HepG2 (cell line): ENCODE measurements around the gene NLRP14. TPM values are rescaled to one million over a fixed set of nuclear protein-coding genes. Genes with fewer than 3 reads are reported as not detected.

ENCODE experiments used
- ATAC-seq: fragments of 200-7000 bp; cut with Tn5 transposase; 3 replicates; pipeline ENCODE4 v1.9.1; 2020; ENCODE audit warnings: mild to moderate bottlenecking, moderate library complexity
- BruUV-seq: library from RNA; stranded (reverse); fragments of 400-500 nt; replicated peaks from 2 replicates; lab custom pipeline; 2021; lab: Mats Ljungman, UMichigan
- CTCF ChIA-PET: fragments of 300-600 bp; formaldehyde crosslinking; extraction: SDS; loops from one replicate; lab custom pipeline; 2021; ENCODE audit warnings: low total read pairs, inconsistent platforms, low intra/inter-chr PET ratio; lab: Yijun Ruan, JAX
- POLR2A ChIA-PET: fragments of 350-600 bp; sonication (Branson Sonifier 250); formaldehyde crosslinking; loops from one replicate; lab custom pipeline; 2020; ENCODE audit warnings: antibody characterized with exemption, inconsistent platforms; lab: Yijun Ruan, JAX
- DNase-seq: peaks from one replicate; pipeline ENCODE4 v3.0.0-alpha.2; 2015; ENCODE audit warnings: low spot score
- FAIRE-seq: peaks from 3 replicates; lab custom pipeline; 2011; peaks lifted over from hg19 to GRCh38; lab: Jason Lieb, UNC
- H2AFZ ChIP-seq: one replicate; pipeline ENCODE4 v1.6.1; 2011; ENCODE audit warnings: low read length, inconsistent platforms
- H3K27ac ChIP-seq: fragments of 300-600 bp; 3 replicates; pipeline ENCODE4 v1.8.0; 2011; ENCODE audit warnings: mixed run types, mild to moderate bottlenecking, mixed read lengths, low read length, inconsistent platforms; ENCODE audit not compliant: insufficient read depth; ENCODE audit errors: extremely low read length
- H3K27me3 ChIP-seq, 2 experiments: fragments of 200-600 bp in 1 of 2; 2 replicates in 1 of 2; 3 replicates in 1 of 2; pipeline versions ENCODE4 v1.6.0 to v1.8.0; 2011; ENCODE audit warnings: low read length in 2 of 2, mild to moderate bottlenecking in 2 of 2, moderate library complexity in 2 of 2, inconsistent platforms in 1 of 2; ENCODE audit not compliant: insufficient read depth in 2 of 2, control insufficient read depth in 1 of 2
- H3K36me3 ChIP-seq, 2 experiments: fragments of 200-600 bp in 1 of 2; replicated peaks in 1 of 2; 2 replicates in 1 of 2; 3 replicates in 1 of 2; pipeline versions ENCODE4 v1.5.1 to v1.8.0; 2011; ENCODE audit warnings: low read length in 2 of 2, inconsistent platforms in 1 of 2; ENCODE audit not compliant: insufficient read depth in 2 of 2, control insufficient read depth in 1 of 2
- H3K4me1 ChIP-seq: 2 replicates; pipeline ENCODE4 v1.5.1; 2012; ENCODE audit warnings: low read length, inconsistent platforms; ENCODE audit not compliant: insufficient read depth
- H3K4me2 ChIP-seq: 2 replicates; pipeline ENCODE4 v1.6.0; 2011; ENCODE audit warnings: low read depth, low read length, inconsistent platforms
- H3K4me3 ChIP-seq, 3 experiments: fragments of 200-600 bp in 1 of 3; sonication (generic), shearing (Covaris generic) in 1 of 3; replicated peaks in 1 of 3; 2 replicates each; pipeline ENCODE4 v1.5.1; 2011 to 2016; ENCODE audit warnings: low read length in 3 of 3, inconsistent platforms in 2 of 3, low read depth in 2 of 3, mild to moderate bottlenecking in 2 of 3, control low read depth in 1 of 3, mixed read lengths in 1 of 3; ENCODE audit not compliant: insufficient read depth in 1 of 3
- H3K79me2 ChIP-seq: one replicate; pipeline ENCODE4 v1.6.1; 2011; ENCODE audit warnings: low read length, inconsistent platforms; ENCODE audit not compliant: insufficient read depth
- H3K9ac ChIP-seq: 2 replicates; pipeline ENCODE4 v1.6.0; 2011; ENCODE audit warnings: mild to moderate bottlenecking, low read depth, low read length, inconsistent platforms; ENCODE audit not compliant: insufficient read depth
- H3K9me3 ChIP-seq: 2 replicates; pipeline ENCODE4 v1.5.1; 2012; ENCODE audit warnings: mild to moderate bottlenecking, low read length
- H4K20me1 ChIP-seq: 2 replicates; pipeline ENCODE4 v1.6.0; 2011; ENCODE audit warnings: inconsistent platforms, mild to moderate bottlenecking, low read length, moderate library complexity; ENCODE audit not compliant: insufficient read depth
- ARHGAP35 ChIP-seq: sonication (generic); formaldehyde crosslinking; IDR thresholded peaks from 2 replicates; pipeline ENCODE4 v1.9.0; 2022; ENCODE audit warnings: mild to moderate bottlenecking, inconsistent platforms, moderate library complexity, missing genetic modification reagents, borderline replicate concordance
- ARNT2 ChIP-seq: sonication (generic); formaldehyde crosslinking; IDR thresholded peaks from 2 replicates; pipeline ENCODE4 v1.8.0; 2022; ENCODE audit warnings: mild to moderate bottlenecking, low read depth, missing genetic modification reagents, moderate library complexity
- BRF2 ChIP-seq: sonication (generic); formaldehyde crosslinking; IDR thresholded peaks from 2 replicates; pipeline ENCODE4 v1.8.1; 2022; ENCODE audit warnings: mild to moderate bottlenecking, missing genetic modification reagents
- GZF1 ChIP-seq: sonication (generic); formaldehyde crosslinking; IDR thresholded peaks from 2 replicates; pipeline ENCODE4 v1.5.1; 2020; ENCODE audit warnings: mild to moderate bottlenecking, missing genetic modification reagents
- PLRG1 ChIP-seq: fragments of 450-650 bp; conservative IDR thresholded peaks from 2 replicates; pipeline ENCODE4 v1.6.1; 2016
- PPARG ChIP-seq: conservative IDR thresholded peaks from 2 replicates; pipeline ENCODE4 v1.6.1; 2016; ENCODE audit warnings: missing biosample characterization, missing genetic modification reagents
- SIN3A ChIP-seq: IDR thresholded peaks from 2 replicates; pipeline ENCODE4 v1.6.1; 2011; ENCODE audit warnings: low read depth, mild to moderate bottlenecking, control low read depth, low read length, borderline replicate concordance
- ZNF142 ChIP-seq: sonication (generic); formaldehyde crosslinking; IDR thresholded peaks from 2 replicates; pipeline ENCODE4 v1.4.0; 2020; ENCODE audit warnings: missing genetic modification reagents
- ZNF160 ChIP-seq: sonication (generic); formaldehyde crosslinking; IDR thresholded peaks from 2 replicates; pipeline ENCODE4 v1.8.0; 2022; ENCODE audit warnings: mild to moderate bottlenecking, inconsistent platforms, missing genetic modification reagents
- ZNF20 ChIP-seq: sonication (generic); formaldehyde crosslinking; IDR thresholded peaks from 2 replicates; pipeline ENCODE4 v1.4.0; 2020; ENCODE audit warnings: mild to moderate bottlenecking, moderate library complexity, missing genetic modification reagents
- ZNF781 ChIP-seq: sonication (generic); formaldehyde crosslinking; IDR thresholded peaks from 2 replicates; pipeline ENCODE4 v1.5.1; 2020; ENCODE audit warnings: borderline replicate concordance, mild to moderate bottlenecking, missing genetic modification reagents; ENCODE audit errors: not compliant biosample characterization
- WGBS: methylation state at CpG from one replicate; pipeline ENCODE4 v1.1.6; 2017; ENCODE audit warnings: low lambda C conversion rate; 5-methylcytosine and 5-hydroxymethylcytosine counted together
- in situ Hi-C: cut with HindIII; loops from 2 replicates; pipeline ENCODE4 v1.10.0; 2017; ENCODE audit warnings: low pct_unique_long_range_greater_than_20kb; ENCODE audit not compliant: extremely low pct_ligation_motif_present
- intact Hi-C: fragments of 100-400 bp; cut with micrococcal nuclease; formaldehyde crosslinking; loops from one replicate; pipeline ENCODE4 v1.10.0; 2022; ENCODE audit not compliant: unreplicated experiment
- polyA plus RNA-seq, 8 experiments: library from polyadenylated mRNA; depleted of rRNA in 3 of 8; stranded (reverse) in 7 of 8; unstranded in 1 of 8; fragments of >200 nt; fragmentation: Illumina TruSeq in 4 of 8; extraction: Trizol in 4 of 8; gene quantifications; 2 replicates each; pipeline versions ENCODE4 v1.2.1 to v1.2.3, GENCODE V29; 2011 to 2016; ENCODE audit warnings: low read depth in 4 of 8, missing spikeins in 1 of 8, mixed read lengths in 1 of 8; ENCODE audit not compliant: insufficient read depth in 1 of 8
- total RNA-seq, 5 experiments: library from RNA; depleted of rRNA; stranded (reverse); fragments of >200 nt; fragmentation: Illumina TruSeq; extraction: Trizol; gene quantifications; 2 replicates each; pipeline ENCODE4 v1.2.3, GENCODE V29; 2016; ENCODE audit warnings: low read depth in 1 of 5

The NLRP14 gene
- total and polyA plus RNA-seq, 2 of the 13 experiments (the other 11 are each of a cell fraction or from before 2014, with no cell fraction given), result not detected

- DNase-seq (no peak), FAIRE-seq (no peak), ATAC-seq (no peak)
- no peak overlapping the region for H2AFZ ChIP-seq
- H3K4me2 ChIP-seq, result no peak overlapping the region
- H3K27ac ChIP-seq, result no peak overlapping the region
- intact Hi-C loops, result no loop called here
- H3K9ac ChIP-seq, result no peak overlapping the region
- TF ChIP-seq PLRG1 (no peak), ZNF20 (CRISPR knock-in tag) (no peak), GZF1 (no peak), ZNF160 (CRISPR knock-in tag) (no peak), SIN3A (no peak), BRF2 (CRISPR knock-in tag) (no peak), ARHGAP35 (CRISPR knock-in tag) (no peak), ZNF142 (no peak), PPARG (CRISPR knock-in tag) (no peak), ZNF781 (CRISPR knock-in tag) (no peak), ARNT2 (CRISPR knock-in tag) (no peak)
- no peaks in the 10 kb centered on the region for H3K27me3 ChIP-seq
- H3K4me3 ChIP-seq, result no peak overlapping the region
- 85% methylated on average over 60 of the region's 111 CpGs for WGBS
- POLR2A ChIA-PET, result no interaction called here
- no peaks in the 10 kb centered on the region for H3K36me3 ChIP-seq
- H3K4me1 ChIP-seq, result no peaks in the 10 kb centered on the region
- H3K9me3 ChIP-seq, result no peaks in the 10 kb centered on the region
- CTCF ChIA-PET, result no interaction called here
- in situ Hi-C loops, result loop anchor here (10.0 kb wide), 2 partner anchors 355 to 615 kb away; partner anchors contain the start of gene OVCH2
- no TSS peak for BruUV-seq
- H3K79me2 ChIP-seq, result no peaks in the 10 kb centered on the region
- no peaks in the 10 kb centered on the region for H4K20me1 ChIP-seq
These were observed 69.3 kb downstream of the NLRP14 start for GRCh38 chr11:7089328-7090251.
